Erythroblast (primary cell): Measurements from ENCODE around the gene PLCB4.

Experiments used
- DNase-seq, 2 experiments: peaks; one replicate each; lab custom pipeline; 2025; lab: John Stamatoyannopoulos, UW
- GATA1 ChIP-seq: IDR thresholded peaks from 2 replicates; pipeline ENCODE4 v1.6.1; 2011; ENCODE audit warnings: low read depth, mild to moderate bottlenecking, control low read depth, low read length, moderate library complexity
- POLR2A ChIP-seq: IDR thresholded peaks from 2 replicates; pipeline ENCODE4 v1.6.1; 2011; ENCODE audit warnings: mild to moderate bottlenecking, low read length

The PLCB4 gene

GRCh38 chr20:9485614-9486340 is 416.9 kb downstream of the PLCB4 start:
- TF ChIP-seq POLR2A (no peak), GATA1 (no peak)
- no peak for DNase-seq

- no peak for DNase-seq
- TF ChIP-seq POLR2A (no peak), GATA1 (no peak)
Measured at GRCh38 chr20:9487231-9487630, 418.3 kb downstream of the PLCB4 start.

- no peak for DNase-seq
- TF ChIP-seq GATA1 (no peak), POLR2A (no peak)
Measured at GRCh38 chr20:9488063-9488462, 419.2 kb downstream of the PLCB4 start.

GRCh38 chr20:9490161-9490560 is 421.3 kb downstream of the PLCB4 start:
- no peak for TF ChIP-seq GATA1
- TF ChIP-seq POLR2A = no peak
- DNase-seq = no peak

- DNase-seq = no peak
- TF ChIP-seq GATA1 (no peak), POLR2A (no peak)
Measured at GRCh38 chr20:9490631-9491030, 421.7 kb downstream of the PLCB4 start.

GRCh38 chr20:9491324-9491723 is 422.4 kb downstream of the PLCB4 start:
- TF ChIP-seq GATA1 (no peak), POLR2A (no peak)

GRCh38 chr20:9492067-9492466 is 423.2 kb downstream of the PLCB4 start:
- TF ChIP-seq GATA1 (no peak), POLR2A (no peak)

More at GRCh38 chr20:9491324-9491723, 422.4 kb downstream of the PLCB4 start:
- DNase-seq = no peak

GRCh38 chr20:9493803-9494202 is 424.9 kb downstream of the PLCB4 start:
- no peak for DNase-seq
- TF ChIP-seq POLR2A (no peak), GATA1 (no peak)

More at GRCh38 chr20:9492067-9492466, 423.2 kb downstream of the PLCB4 start:
- DNase-seq = no peak

GRCh38 chr20:9495701-9496100 is 426.8 kb downstream of the PLCB4 start:
- TF ChIP-seq POLR2A (no peak), GATA1 (no peak)
- no peak for DNase-seq

GRCh38 chr20:9496155-9496554 is 427.3 kb downstream of the PLCB4 start:
- TF ChIP-seq GATA1 (no peak), POLR2A (no peak)
- DNase-seq = no peak

GRCh38 chr20:9498322-9498721 is 429.4 kb downstream of the PLCB4 start:
- DNase-seq = no peak
- no peak for TF ChIP-seq GATA1
- no peak for TF ChIP-seq POLR2A

- DNase-seq = no peak
- no peak for TF ChIP-seq GATA1
- TF ChIP-seq POLR2A = no peak
Measured at GRCh38 chr20:9499126-9499899, 430.4 kb downstream of the PLCB4 start.

GRCh38 chr20:9500121-9500520 is 431.2 kb downstream of the PLCB4 start:
- DNase-seq = no peak
- TF ChIP-seq GATA1 = no peak

GRCh38 chr20:9501473-9501872 is 432.6 kb downstream of the PLCB4 start:
- TF ChIP-seq POLR2A (no peak), GATA1 (no peak)
- no peak for DNase-seq
